Measurements from ENCODE around the gene CD1B.

CD1B gene

DNA sequence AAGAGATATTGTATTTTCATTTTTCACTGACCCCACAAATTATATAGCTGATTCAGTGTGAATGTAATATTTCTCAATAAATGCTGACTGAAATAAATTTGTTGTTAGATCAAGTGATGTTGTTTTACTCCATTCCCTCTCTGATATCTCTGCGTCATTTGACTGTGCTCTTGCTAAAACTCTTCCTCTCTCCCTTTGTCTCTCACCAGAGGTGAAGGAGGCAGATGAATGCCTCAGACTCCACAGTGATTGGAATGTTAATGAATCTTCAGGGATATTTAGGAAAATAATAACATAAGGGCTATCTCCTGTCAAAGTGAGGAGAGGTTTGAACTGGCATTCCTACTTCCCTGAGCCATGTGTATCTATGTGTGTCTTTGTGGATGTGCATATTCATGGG lies 26.1 kb upstream of the CD1B start:
- Histone ChIP-seq H3K4me2 (ENCODE audit: low read depth, low read length) (no peak overlapping the region), H3K9me3 (replicated peaks; ENCODE audit: insufficient read depth, low read length) (no peaks in the 10 kb centered on the region), H3K27me3 (replicated peaks; ENCODE audit: insufficient read depth, low read length) (no peaks in the 10 kb centered on the region), H3K4me1 (ENCODE audit: low read length) (no peaks in the 10 kb centered on the region), H3K9me2 (replicated peaks; ENCODE audit: insufficient read depth, low read length) (no peaks in the 10 kb centered on the region), H3K9ac (ENCODE audit: low read length) (no peak overlapping the region), H3K36me3 (replicated peaks; ENCODE audit: insufficient read depth, low read length) (no peaks in the 10 kb centered on the region), H3K4me3 (ENCODE audit: low read length) (no peak overlapping the region), H3F3A (ENCODE audit: insufficient read depth, low read length) (no peaks in the 10 kb centered on the region), H3K27ac (ENCODE audit: low read length) (no peak overlapping the region), H3K79me2 (ENCODE audit: low read length) (no peaks in the 10 kb centered on the region), H2AFZ (ENCODE audit: low read length) (no peak overlapping the region), H4K20me1 (ENCODE audit: insufficient read depth, low read length) (no peaks in the 10 kb centered on the region)
- no peak for TF ChIP-seq EZH2phosphoT487 (IDR thresholded peaks at IDR 0.05; ENCODE audit: low read length)
- TF ChIP-seq EZH2 (optimal IDR thresholded peaks at IDR 0.05; ENCODE audit: low read depth, low read length): no peak
- no peak for DNase-seq

DNA sequence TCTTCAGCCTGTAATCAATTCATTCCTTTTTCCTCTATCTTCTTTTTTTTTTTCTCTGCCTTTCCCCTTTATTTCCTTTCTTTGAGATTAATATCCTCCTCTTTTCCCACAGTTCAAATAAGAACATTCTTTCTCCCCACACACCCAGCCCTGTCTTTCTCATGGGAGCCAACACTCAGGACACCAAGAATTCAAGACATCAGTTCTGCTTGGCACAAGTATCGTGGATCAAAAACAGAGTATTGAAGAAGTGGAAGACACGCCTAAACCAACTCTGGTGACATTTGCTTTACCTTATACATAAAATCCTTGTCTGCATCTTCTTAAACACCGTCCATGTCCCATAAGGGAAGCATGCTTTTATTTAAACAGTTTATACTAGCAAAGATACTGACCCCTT lies 25.3 kb upstream of the CD1B start:
- H3K36me3 ChIP-seq (replicated peaks; ENCODE audit: insufficient read depth, low read length): no peaks in the 10 kb centered on the region
- no peaks in the 10 kb centered on the region for H4K20me1 ChIP-seq (ENCODE audit: insufficient read depth, low read length)
- no peaks in the 10 kb centered on the region for H3K9me3 ChIP-seq (replicated peaks; ENCODE audit: insufficient read depth, low read length)
- no peak overlapping the region for H3K27ac ChIP-seq (ENCODE audit: low read length)
- H3K4me3 ChIP-seq (ENCODE audit: low read length): no peak overlapping the region
- H3K27me3 ChIP-seq (replicated peaks; ENCODE audit: insufficient read depth, low read length): no peaks in the 10 kb centered on the region
- H3K9me2 ChIP-seq (replicated peaks; ENCODE audit: insufficient read depth, low read length): no peaks in the 10 kb centered on the region
- TF ChIP-seq EZH2phosphoT487 (IDR thresholded peaks at IDR 0.05; ENCODE audit: low read length) (no peak), EZH2 (optimal IDR thresholded peaks at IDR 0.05; ENCODE audit: low read depth, low read length) (no peak)
- TF ChIP-seq, protein P1, sequence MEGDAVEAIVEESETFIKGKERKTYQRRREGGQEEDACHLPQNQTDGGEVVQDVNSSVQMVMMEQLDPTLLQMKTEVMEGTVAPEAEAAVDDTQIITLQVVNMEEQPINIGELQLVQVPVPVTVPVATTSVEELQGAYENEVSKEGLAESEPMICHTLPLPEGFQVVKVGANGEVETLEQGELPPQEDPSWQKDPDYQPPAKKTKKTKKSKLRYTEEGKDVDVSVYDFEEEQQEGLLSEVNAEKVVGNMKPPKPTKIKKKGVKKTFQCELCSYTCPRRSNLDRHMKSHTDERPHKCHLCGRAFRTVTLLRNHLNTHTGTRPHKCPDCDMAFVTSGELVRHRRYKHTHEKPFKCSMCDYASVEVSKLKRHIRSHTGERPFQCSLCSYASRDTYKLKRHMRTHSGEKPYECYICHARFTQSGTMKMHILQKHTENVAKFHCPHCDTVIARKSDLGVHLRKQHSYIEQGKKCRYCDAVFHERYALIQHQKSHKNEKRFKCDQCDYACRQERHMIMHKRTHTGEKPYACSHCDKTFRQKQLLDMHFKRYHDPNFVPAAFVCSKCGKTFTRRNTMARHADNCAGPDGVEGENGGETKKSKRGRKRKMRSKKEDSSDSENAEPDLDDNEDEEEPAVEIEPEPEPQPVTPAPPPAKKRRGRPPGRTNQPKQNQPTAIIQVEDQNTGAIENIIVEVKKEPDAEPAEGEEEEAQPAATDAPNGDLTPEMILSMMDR (IDR thresholded peaks at IDR 0.05; ENCODE audit: low read length): no peak
- no peak overlapping the region for H2AFZ ChIP-seq (ENCODE audit: low read length)
- H3K9ac ChIP-seq (ENCODE audit: low read length): no peak overlapping the region
- H3K4me1 ChIP-seq (ENCODE audit: low read length): no peaks in the 10 kb centered on the region
- no peak for DNase-seq
- no peak overlapping the region for H3K4me2 ChIP-seq (ENCODE audit: low read depth, low read length)
- H3K79me2 ChIP-seq (ENCODE audit: low read length): no peaks in the 10 kb centered on the region
- H3F3A ChIP-seq (ENCODE audit: insufficient read depth, low read length): no peaks in the 10 kb centered on the region

- Histone ChIP-seq H3K36me3 (replicated peaks; ENCODE audit: insufficient read depth, low read length) (no peaks in the 10 kb centered on the region), H3K4me2 (ENCODE audit: low read depth, low read length) (no peak overlapping the region), H3K27ac (ENCODE audit: low read length) (no peak overlapping the region), H3K79me2 (ENCODE audit: low read length) (no peaks in the 10 kb centered on the region), H4K20me1 (ENCODE audit: insufficient read depth, low read length) (no peaks in the 10 kb centered on the region), H3K27me3 (replicated peaks; ENCODE audit: insufficient read depth, low read length) (no peaks in the 10 kb centered on the region), H3K4me1 (ENCODE audit: low read length) (no peaks in the 10 kb centered on the region), H3K4me3 (ENCODE audit: low read length) (no peak overlapping the region), H3K9me3 (replicated peaks; ENCODE audit: insufficient read depth, low read length) (no peaks in the 10 kb centered on the region), H2AFZ (ENCODE audit: low read length) (no peak overlapping the region), H3K9me2 (replicated peaks; ENCODE audit: insufficient read depth, low read length) (no peaks in the 10 kb centered on the region), H3K9ac (ENCODE audit: low read length) (no peak overlapping the region), H3F3A (ENCODE audit: insufficient read depth, low read length) (no peaks in the 10 kb centered on the region)
- no peak for TF ChIP-seq EZH2phosphoT487 (IDR thresholded peaks at IDR 0.05; ENCODE audit: low read length)
- TF ChIP-seq EZH2 (optimal IDR thresholded peaks at IDR 0.05; ENCODE audit: low read depth, low read length): no peak
- TF ChIP-seq, protein P1 (IDR thresholded peaks at IDR 0.05; ENCODE audit: low read length): no peak
- no peak for DNase-seq
Measured at GRCh38 chr1:158355773-158356285, 24.5 kb upstream of the CD1B start.

GRCh38 chr1:158354255-158354654 lies 22.9 kb upstream of the CD1B start:
- H3K4me3 ChIP-seq (ENCODE audit: low read length): no peak overlapping the region
- H3K9me3 ChIP-seq (replicated peaks; ENCODE audit: insufficient read depth, low read length): no peaks in the 10 kb centered on the region

More at GRCh38 chr1:158354255-158354654, 22.9 kb upstream of the CD1B start:
- Histone ChIP-seq H3K4me2 (ENCODE audit: low read depth, low read length) (no peak overlapping the region), H3K9me2 (replicated peaks; ENCODE audit: insufficient read depth, low read length) (no peaks in the 10 kb centered on the region), H3K36me3 (replicated peaks; ENCODE audit: insufficient read depth, low read length) (no peaks in the 10 kb centered on the region), H2AFZ (ENCODE audit: low read length) (no peak overlapping the region), H3K4me1 (ENCODE audit: low read length) (no peaks in the 10 kb centered on the region), H3K9ac (ENCODE audit: low read length) (no peak overlapping the region), H3F3A (ENCODE audit: insufficient read depth, low read length) (no peaks in the 10 kb centered on the region), H3K27me3 (replicated peaks; ENCODE audit: insufficient read depth, low read length) (no peaks in the 10 kb centered on the region), H4K20me1 (ENCODE audit: insufficient read depth, low read length) (no peaks in the 10 kb centered on the region), H3K79me2 (ENCODE audit: low read length) (no peaks in the 10 kb centered on the region), H3K27ac (ENCODE audit: low read length) (no peak overlapping the region)
- no peak for TF ChIP-seq EZH2 (optimal IDR thresholded peaks at IDR 0.05; ENCODE audit: low read depth, low read length)
- TF ChIP-seq, protein P1 (IDR thresholded peaks at IDR 0.05; ENCODE audit: low read length): no peak
- no peak for TF ChIP-seq EZH2phosphoT487 (IDR thresholded peaks at IDR 0.05; ENCODE audit: low read length)
- no peak for DNase-seq

Measured in MM.1S (cell line).